Pancreas (tissue), 10 donors: ENCODE data around the gene NTN1. TPM values are rescaled to one million over a fixed set of nuclear protein-coding genes. Genes with fewer than 3 reads are reported as not detected.

ENCODE experiments used
- ATAC-seq, 4 donors: fragments of 200-7000 bp; cut with Tn5 transposase; one replicate each; pipeline versions ENCODE4 v1.8.0 to v1.9.1; 2020; ENCODE audit warnings: mild to moderate bottlenecking in 4 of 4, moderate library complexity in 4 of 4
- DNase-seq, 6 donors: peaks; one replicate each; pipeline ENCODE4 v3.0.0-alpha.2; 2020
- FAIRE-seq: peaks from 2 replicates; lab custom pipeline; 2012; peaks lifted over from hg19 to GRCh38; lab: Jason Lieb, UNC
- H3K27ac ChIP-seq, 4 donors: fragments of 200-600 bp; sonication (generic); 1 replicate in 3 of 4; 2 replicates in 1 of 4; pipeline versions ENCODE4 v1.5.0 to v1.8.0; 2020
- H3K27me3 ChIP-seq, 4 donors: fragments of 200-600 bp; one replicate each; pipeline ENCODE4 v1.8.0; 2021
- H3K36me3 ChIP-seq, 3 donors: fragments of 200-600 bp; sonication (generic) in 1 of 3; one replicate each; pipeline versions ENCODE4 v1.5.0 to v1.8.0; 2020 to 2021
- H3K4me1 ChIP-seq, 3 donors: fragments of 200-600 bp; one replicate each; pipeline ENCODE4 v1.8.0; 2021
- H3K4me3 ChIP-seq, 4 donors: fragments of 200-600 bp; sonication (generic) in 2 of 4; one replicate each; pipeline versions ENCODE4 v1.5.0 to v1.8.0; 2020 to 2021
- H3K9me3 ChIP-seq, 4 donors: fragments of 200-600 bp; one replicate each; pipeline ENCODE4 v1.8.0; 2021
- WGBS, 2 donors: extraction: QIAGEN DNeasy Blood & Tissue Kit; methylation state at CpG; one replicate each; pipeline ENCODE4 v1.1.7; 2013; 5-methylcytosine and 5-hydroxymethylcytosine counted together
- intact Hi-C, 3 donors: fragments of 100-400 bp; cut with DNase I; formaldehyde crosslinking; loops; one replicate each; pipeline versions ENCODE4 v1.11.1 to v1.14.2; 2022
- polyA plus RNA-seq, 2 donors: library from polyadenylated mRNA; stranded (reverse); fragments of 200-250 nt; gene quantifications; one replicate each; pipeline ENCODE4 v1.2.3, GENCODE V29; 2013
- total RNA-seq, 6 donors: library from RNA; stranded (reverse); fragmentation: NEBNext Ultra II Directional in 4 of 6; extraction: Animal tissue kit (Norgen Biotek cat#: 25700) in 4 of 6; gene quantifications; one replicate each; pipeline versions ENCODE4 v1.2.1 to v1.2.4, GENCODE V29; 2021 to 2023
- TF ChIP-seq, protein P1 (sequence below), 4 donors: fragments of 200-600 bp; sonication (generic) in 3 of 4; IDR thresholded peaks; one replicate each; pipeline versions ENCODE4 v1.5.0 to v1.8.0; 2021; ENCODE audit warnings: antibody characterized with exemption in 4 of 4
- donor health status: healthy with polysubstance abuse.
- donor health status: DM: no; HTN: no; CAD: no; lungs with moderate emphysema.
- donor health status: DM: no; HTN: no; CAD: no.
- donor health status: control.
- donor health status: control.
- donor health status: Bipolar disorder and iron deficiency.
- donor health status: DM: yes; HTN: yes; CAD: no.
- donor health status: DM: no; HTN: no; CAD: no.
- donor health status: DM: no; HTN: no; CAD: no.
- donor health status: DM: yes; HTN: yes; CAD: no.

Gene NTN1
- total and polyA plus RNA-seq, 8 donors = 1.8 to 4.3 (median 2.5) TPM

DNA sequence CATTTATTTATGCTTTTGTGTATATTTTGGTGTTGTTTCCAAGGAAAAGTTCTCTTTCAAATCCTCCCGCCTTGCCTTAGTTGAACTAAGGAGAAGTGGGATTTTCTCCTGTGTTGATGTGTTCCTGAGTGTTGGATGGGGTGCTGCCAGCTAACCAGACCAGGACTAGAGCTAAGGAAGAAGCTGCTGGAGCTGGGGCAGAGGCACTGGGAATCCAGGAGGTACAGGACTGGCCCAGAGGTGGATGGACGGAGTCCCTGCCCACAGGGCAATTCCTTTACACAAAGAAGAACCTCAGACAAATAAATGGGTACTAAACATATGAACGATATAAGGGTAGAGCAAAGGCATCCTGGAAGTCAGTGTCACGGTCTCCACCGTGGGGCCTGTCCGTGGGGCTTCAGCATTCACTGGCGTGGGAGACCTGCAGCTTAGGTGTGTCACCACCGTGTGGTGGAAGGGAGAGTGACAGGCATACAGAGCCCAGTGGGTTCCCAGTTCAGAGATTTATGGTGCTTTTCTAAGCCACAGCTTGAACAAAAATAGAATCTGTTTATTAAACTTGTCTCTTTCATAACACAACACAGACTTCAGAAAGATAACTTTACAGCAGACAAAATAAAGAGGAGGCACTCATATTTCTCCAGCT lies 270.7 kb downstream of the NTN1 start:
- no peaks in the 10 kb centered on the region for H3K27me3 ChIP-seq
- no peaks in the 10 kb centered on the region for H3K4me1 ChIP-seq
- intact Hi-C loops = loop anchor here in 1 of 3 donors (5.0 kb wide), 1 partner anchor 295 kb away; no protein-coding TSS in a partner anchor
- no peaks in the 10 kb centered on the region for H3K9me3 ChIP-seq
- H3K27ac ChIP-seq = no peak overlapping the region
- 39 to 41% methylated on average over 8 of the region's 8 CpGs for WGBS, 2 donors
- no peak overlapping the region for H3K4me3 ChIP-seq
- H3K36me3 ChIP-seq = no peaks in the 10 kb centered on the region
- DNase-seq (peak in 4 of 6 donors; percentile 16 to 68 (median 38)), ATAC-seq (peak in 3 of 4 donors; percentile 90 to 96 (median 93)), FAIRE-seq (no peak)
- TF ChIP-seq, protein P1, sequence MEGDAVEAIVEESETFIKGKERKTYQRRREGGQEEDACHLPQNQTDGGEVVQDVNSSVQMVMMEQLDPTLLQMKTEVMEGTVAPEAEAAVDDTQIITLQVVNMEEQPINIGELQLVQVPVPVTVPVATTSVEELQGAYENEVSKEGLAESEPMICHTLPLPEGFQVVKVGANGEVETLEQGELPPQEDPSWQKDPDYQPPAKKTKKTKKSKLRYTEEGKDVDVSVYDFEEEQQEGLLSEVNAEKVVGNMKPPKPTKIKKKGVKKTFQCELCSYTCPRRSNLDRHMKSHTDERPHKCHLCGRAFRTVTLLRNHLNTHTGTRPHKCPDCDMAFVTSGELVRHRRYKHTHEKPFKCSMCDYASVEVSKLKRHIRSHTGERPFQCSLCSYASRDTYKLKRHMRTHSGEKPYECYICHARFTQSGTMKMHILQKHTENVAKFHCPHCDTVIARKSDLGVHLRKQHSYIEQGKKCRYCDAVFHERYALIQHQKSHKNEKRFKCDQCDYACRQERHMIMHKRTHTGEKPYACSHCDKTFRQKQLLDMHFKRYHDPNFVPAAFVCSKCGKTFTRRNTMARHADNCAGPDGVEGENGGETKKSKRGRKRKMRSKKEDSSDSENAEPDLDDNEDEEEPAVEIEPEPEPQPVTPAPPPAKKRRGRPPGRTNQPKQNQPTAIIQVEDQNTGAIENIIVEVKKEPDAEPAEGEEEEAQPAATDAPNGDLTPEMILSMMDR (IDR thresholded peaks at IDR 0.05) = peak; percentile 27 to 67 (median 58)

DNA sequence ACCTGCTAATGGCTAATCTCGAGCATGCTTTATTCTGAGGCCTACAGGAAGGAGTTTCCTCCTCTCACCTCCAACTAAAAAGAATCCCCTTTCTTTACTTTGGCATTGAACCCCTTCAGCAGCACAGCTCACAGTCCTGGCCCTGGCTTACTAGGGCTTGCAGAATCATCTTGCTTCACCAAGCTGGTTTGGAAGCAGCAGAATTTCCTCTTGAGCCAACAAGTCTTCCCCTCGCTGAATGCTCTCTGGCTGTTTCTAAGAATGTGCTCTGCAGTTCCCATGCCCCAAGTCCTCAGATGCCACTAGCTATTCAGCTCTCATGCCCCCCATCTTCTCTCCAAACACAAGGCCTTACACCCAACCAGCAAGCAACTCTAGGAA lies 271.2 kb downstream of the NTN1 start:
- TF ChIP-seq, protein P1 (IDR thresholded peaks at IDR 0.05) = no peak
- Histone ChIP-seq H3K4me3 (no peak overlapping the region), H3K9me3 (no peaks in the 10 kb centered on the region), H3K36me3 (no peaks in the 10 kb centered on the region), H3K27me3 (no peaks in the 10 kb centered on the region), H3K4me1 (no peaks in the 10 kb centered on the region), H3K27ac (no peak overlapping the region)
- intact Hi-C loops = loop anchor here in 1 of 3 donors (5.0 kb wide), 1 partner anchor 295 kb away; no protein-coding TSS in a partner anchor
- WGBS, 2 donors = 89 to 92% methylated on average over 2 of the region's 2 CpGs
- peak in 2 of 4 donors; percentile 10 to 22 for ATAC-seq
- DNase-seq = no peak
- FAIRE-seq = no peak

Other genes with a start within 250 kb of the NTN1 start
- gene MFSD6L, start 222.1 kb upstream of the NTN1 start, total RNA-seq = 1 to 10 TPM; 3.9 to 7.7 (median 4.8) TPM
- gene MFSD6L, start 222.1 kb upstream of the NTN1 start, polyA plus RNA-seq = 1 to 10 TPM; 3.3 to 3.4 TPM
- 1 to 10 TPM in 1 of 6 donors, under 1 TPM in 3, not detected in 2; 0.16 to 1.1 (median 0.39) TPM for gene PIK3R6, start 153.8 kb upstream of the NTN1 start, total RNA-seq
- gene PIK3R6, start 153.8 kb upstream of the NTN1 start, polyA plus RNA-seq = under 1 TPM; 0.16 to 0.23 TPM
- 1 to 10 TPM in 5 of 6 donors, under 1 TPM in 1; 0.69 to 6.8 (median 1.7) TPM for gene PIK3R5, start 55.8 kb upstream of the NTN1 start, total RNA-seq
- gene PIK3R5, start 55.8 kb upstream of the NTN1 start, polyA plus RNA-seq = 1 to 10 TPM in 1 of 2 donors, under 1 TPM in 1; 0.70 to 2.2 TPM